Mammary epithelial cell (primary cell): Measurements from ENCODE around the gene STARD7.

Experiments
- CTCF ChIP-seq, 2 donors: IDR thresholded peaks in 1 of 2; conservative IDR thresholded peaks in 1 of 2; 2 replicates each; pipeline ENCODE4 v1.5.1; 2011 to 2012; ENCODE audit warnings: inconsistent platforms in 2 of 2, low read length in 2 of 2, mild to moderate bottlenecking in 2 of 2, control low read depth in 1 of 2, low read depth in 1 of 2; ENCODE audit not compliant: insufficient read depth in 1 of 2; ENCODE audit errors: extremely low read depth in 1 of 2
- EZH2 ChIP-seq: IDR thresholded peaks from 2 replicates; pipeline ENCODE4 v1.6.1; 2012; ENCODE audit warnings: low read length, inconsistent platforms, borderline replicate concordance

GRCh38 chr2:96186562-96186961, 22.1 kb downstream of the STARD7 start:
- no peak for TF ChIP-seq CTCF (conservative IDR thresholded peaks at IDR 0.05 in 1 of 2, IDR thresholded peaks at IDR 0.05 in 1 of 2; ENCODE audit: extremely low read depth in 1 of 2, insufficient read depth in 1 of 2, low read depth in 1 of 2, low read length in 2 of 2)
- no peak for TF ChIP-seq EZH2
